ENCODE data around the gene ACACA. TPM values are rescaled to one million over a fixed set of nuclear protein-coding genes. Genes with fewer than 3 reads are reported as not detected.

ACACA gene
- total and polyA plus RNA-seq, 9 of the 15 experiments (the other 6 are each of a cell fraction or from before 2014, with no cell fraction given) = 35.9 to 135 (median 88.4) TPM

DNA sequence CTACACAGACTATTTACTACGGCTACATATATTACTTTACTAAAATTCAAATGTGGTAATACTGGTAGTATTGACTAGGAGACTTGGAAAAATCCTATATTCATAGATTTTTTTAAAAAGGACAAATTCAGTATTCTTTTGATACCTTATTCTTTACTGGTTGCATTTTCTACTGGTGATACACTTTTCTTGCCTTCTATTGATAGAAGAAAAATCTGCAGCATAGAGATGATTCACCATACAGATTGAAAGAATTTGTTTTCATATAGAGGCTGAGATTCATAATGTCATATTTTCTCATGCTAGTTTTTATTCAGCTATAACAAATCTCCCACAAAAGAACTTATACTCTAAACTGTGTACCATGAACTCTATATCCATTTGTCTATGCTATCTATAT is 226.3 kb downstream of the ACACA start:
- no peak overlapping the region for H3K9ac ChIP-seq (ENCODE audit: insufficient read depth in 1 of 2, low read depth in 2 of 2, low read length in 2 of 2)
- ATAC-seq (no peak), DNase-seq (ENCODE audit: extremely low read depth in 1 of 4, low spot score in 3 of 4) (no peak), FAIRE-seq (no peak)
- H3K79me2 ChIP-seq (ENCODE audit: control insufficient read depth, insufficient read depth, low read length) = no peaks in the 10 kb centered on the region
- no peaks in the 10 kb centered on the region for H3K27me3 ChIP-seq (ENCODE audit: control insufficient read depth in 2 of 2, insufficient read depth in 2 of 2, low read length in 2 of 2)
- no peak overlapping the region for H3K27ac ChIP-seq (ENCODE audit: extremely low read depth, low read depth, low read length)
- H3K4me3 ChIP-seq = no peak overlapping the region
- POLR2A ChIA-PET = interaction anchor here (1.2 kb wide), 1 partner anchor 55 kb away, joined by 4 read pairs; no protein-coding TSS in a partner anchor
- no peaks in the 10 kb centered on the region for H3K4me1 ChIP-seq (replicated peaks in 1 of 2; ENCODE audit: control insufficient read depth in 2 of 2, insufficient read depth in 2 of 2, low read length in 2 of 2)
- TF ChIP-seq ZNF699 (CRISPR knock-in tag; IDR thresholded peaks at IDR 0.05; ENCODE audit: insufficient replicate concordance) (no peak), POU5F1 (IDR thresholded peaks at IDR 0.05; ENCODE audit: borderline replicate concordance, low read depth, low read length, partially characterized antibody) (no peak), TAF15 (IDR thresholded peaks at IDR 0.05; ENCODE audit: low read depth, low read length) (no peak), POLR3A (IDR thresholded peaks at IDR 0.05; ENCODE audit: borderline replicate concordance, extremely low read depth, insufficient read depth, insufficient read length) (no peak), PHTF2 (CRISPR knock-in tag; IDR thresholded peaks at IDR 0.05) (no peak), PTTG1 (tag; IDR thresholded peaks at IDR 0.05; ENCODE audit: low read depth) (no peak), ZNF3 (CRISPR knock-in tag; IDR thresholded peaks at IDR 0.05) (no peak), ZNF347 (CRISPR knock-in tag; IDR thresholded peaks at IDR 0.05; ENCODE audit: low read depth) (no peak), ELF4 (CRISPR knock-in tag; IDR thresholded peaks at IDR 0.05) (no peak)
- TF ChIP-seq, protein P1, sequence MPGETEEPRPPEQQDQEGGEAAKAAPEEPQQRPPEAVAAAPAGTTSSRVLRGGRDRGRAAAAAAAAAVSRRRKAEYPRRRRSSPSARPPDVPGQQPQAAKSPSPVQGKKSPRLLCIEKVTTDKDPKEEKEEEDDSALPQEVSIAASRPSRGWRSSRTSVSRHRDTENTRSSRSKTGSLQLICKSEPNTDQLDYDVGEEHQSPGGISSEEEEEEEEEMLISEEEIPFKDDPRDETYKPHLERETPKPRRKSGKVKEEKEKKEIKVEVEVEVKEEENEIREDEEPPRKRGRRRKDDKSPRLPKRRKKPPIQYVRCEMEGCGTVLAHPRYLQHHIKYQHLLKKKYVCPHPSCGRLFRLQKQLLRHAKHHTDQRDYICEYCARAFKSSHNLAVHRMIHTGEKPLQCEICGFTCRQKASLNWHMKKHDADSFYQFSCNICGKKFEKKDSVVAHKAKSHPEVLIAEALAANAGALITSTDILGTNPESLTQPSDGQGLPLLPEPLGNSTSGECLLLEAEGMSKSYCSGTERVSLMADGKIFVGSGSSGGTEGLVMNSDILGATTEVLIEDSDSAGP (CRISPR knock-in tag; IDR thresholded peaks at IDR 0.05) = no peak
- TF ChIP-seq, protein P2, sequence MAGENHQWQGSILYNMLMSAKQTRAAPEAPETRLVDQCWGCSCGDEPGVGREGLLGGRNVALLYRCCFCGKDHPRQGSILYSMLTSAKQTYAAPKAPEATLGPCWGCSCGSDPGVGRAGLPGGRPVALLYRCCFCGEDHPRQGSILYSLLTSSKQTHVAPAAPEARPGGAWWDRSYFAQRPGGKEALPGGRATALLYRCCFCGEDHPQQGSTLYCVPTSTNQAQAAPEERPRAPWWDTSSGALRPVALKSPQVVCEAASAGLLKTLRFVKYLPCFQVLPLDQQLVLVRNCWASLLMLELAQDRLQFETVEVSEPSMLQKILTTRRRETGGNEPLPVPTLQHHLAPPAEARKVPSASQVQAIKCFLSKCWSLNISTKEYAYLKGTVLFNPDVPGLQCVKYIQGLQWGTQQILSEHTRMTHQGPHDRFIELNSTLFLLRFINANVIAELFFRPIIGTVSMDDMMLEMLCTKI (IDR thresholded peaks at IDR 0.05; ENCODE audit: partially characterized antibody) = no peak
- WGBS (ENCODE audit: insufficient coverage, low coverage, missing lambda C conversion rate) = 100% methylated on average over 1 of the region's 1 CpG
- in situ Hi-C loops (cut with MboI) = no loop called here
- no peak overlapping the region for H2AFZ ChIP-seq (ENCODE audit: low read depth, low read length)
- H3K36me3 ChIP-seq (ENCODE audit: control insufficient read depth, insufficient read depth, low read length) = peaks cover 90% of the 10 kb centered on the region
- CTCF ChIA-PET (ENCODE audit: low intra/inter-chr PET ratio) = no interaction called here
- BruUV-seq (replicated peaks) = no TSS peak
- no peak overlapping the region for H3K4me2 ChIP-seq (ENCODE audit: insufficient read depth, low read length)
- intact Hi-C loops (cut with micrococcal nuclease) = no loop called here
- no peaks in the 10 kb centered on the region for H3K9me3 ChIP-seq (replicated peaks; ENCODE audit: control insufficient read depth, insufficient read depth, low read depth, low read length)
- no peaks in the 10 kb centered on the region for H4K20me1 ChIP-seq (replicated peaks; ENCODE audit: control insufficient read depth, insufficient read depth, low read length)
- no peaks in the 10 kb centered on the region for H3K9me1 ChIP-seq (ENCODE audit: control insufficient read depth, insufficient read depth, low read length)

Measured in K562 (cell line).